Lower leg skin (tissue), 4 donors: ENCODE data around the gene GABBR2. TPM values are rescaled to one million over a fixed set of nuclear protein-coding genes. Genes with fewer than 3 reads are reported as not detected.

Experiments used
- DNase-seq, 2 donors: peaks; one replicate each; pipeline ENCODE4 v3.0.0-alpha.2; 2019; ENCODE audit warnings: low spot score in 2 of 2
- H3K4me3 ChIP-seq: fragments of 200-600 bp; sonication (generic); 2 replicates; pipeline ENCODE4 v1.5.1; 2017; ENCODE audit warnings: mild to moderate bottlenecking, low read depth; ENCODE audit not compliant: poor library complexity, severe bottlenecking
- POLR2A ChIP-seq, 2 donors: fragments of 450-650 bp; IDR thresholded peaks; one replicate each; pipeline ENCODE4 v1.6.1; 2016 to 2017; ENCODE audit warnings: antibody characterized with exemption in 2 of 2, mild to moderate bottlenecking in 1 of 2, moderate library complexity in 1 of 2
- WGBS, 2 donors: methylation state at CpG; one replicate each; pipeline ENCODE4 v1.1.5; 2018; 5-methylcytosine and 5-hydroxymethylcytosine counted together
- intact Hi-C: fragments of 100-400 bp; cut with DNase I; formaldehyde crosslinking; loops from one replicate; pipeline ENCODE4 v1.15.0; 2023; ENCODE audit warnings: low total_unique reads
- total RNA-seq, 4 donors: library from RNA; depleted of rRNA; stranded (reverse); fragments of >200 nt; gene quantifications; one replicate each; pipeline ENCODE4 v1.1.0, GENCODE V29; 2016
- TF ChIP-seq, protein P1 (sequence below), 3 donors: fragments of 450-650 bp; IDR thresholded peaks; one replicate each; pipeline ENCODE4 v1.5.1; 2016; ENCODE audit warnings: antibody characterized with exemption in 3 of 3, mild to moderate bottlenecking in 3 of 3, moderate library complexity in 2 of 3

The GABBR2 gene
- total RNA-seq, 4 donors from 2014 or later: 0.23 to 4.2 TPM; not detected in 2

DNA sequence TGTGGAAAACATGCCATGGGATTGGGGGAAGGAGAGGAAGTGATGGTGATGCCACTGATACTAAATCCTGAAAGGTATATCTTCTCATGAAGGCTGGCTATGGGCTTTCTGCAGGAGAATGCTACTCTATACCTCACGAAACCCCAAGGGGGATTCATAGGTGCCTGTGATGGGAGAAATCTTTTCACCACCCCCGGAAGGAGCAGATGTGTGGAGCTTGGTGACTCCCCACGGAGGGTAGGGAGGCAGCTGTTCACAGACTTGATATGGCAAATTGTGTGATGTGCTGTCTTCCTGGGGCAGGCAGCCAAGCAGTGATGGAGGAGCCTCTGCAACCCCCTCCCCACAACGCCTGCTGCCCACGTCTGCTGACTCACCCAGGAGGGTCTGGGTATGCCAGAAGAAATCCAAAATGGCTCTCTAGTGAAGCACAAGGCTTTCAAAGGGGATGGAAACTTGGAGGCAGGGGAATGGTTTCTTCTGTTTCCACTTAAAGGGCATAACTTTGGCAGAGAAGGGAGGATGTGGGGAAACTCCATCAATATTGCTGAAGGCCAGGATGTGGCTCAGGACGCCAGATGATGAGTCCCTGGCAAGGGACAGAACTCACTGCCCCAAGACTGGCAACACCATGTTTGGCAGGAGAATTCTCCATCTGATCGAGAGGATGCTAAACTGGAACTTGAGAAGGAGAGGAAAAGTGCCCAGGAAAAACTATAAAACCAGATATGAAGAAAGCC, 188.3 kb downstream of the GABBR2 start:
- no peak for DNase-seq
- intact Hi-C loops: no loop called here
- no peak overlapping the region for H3K4me3 ChIP-seq
- TF ChIP-seq POLR2A (IDR thresholded peaks at IDR 0.05): no peak
- WGBS, 2 donors: 54 to 57% methylated on average over 7 of the region's 7 CpGs

DNA sequence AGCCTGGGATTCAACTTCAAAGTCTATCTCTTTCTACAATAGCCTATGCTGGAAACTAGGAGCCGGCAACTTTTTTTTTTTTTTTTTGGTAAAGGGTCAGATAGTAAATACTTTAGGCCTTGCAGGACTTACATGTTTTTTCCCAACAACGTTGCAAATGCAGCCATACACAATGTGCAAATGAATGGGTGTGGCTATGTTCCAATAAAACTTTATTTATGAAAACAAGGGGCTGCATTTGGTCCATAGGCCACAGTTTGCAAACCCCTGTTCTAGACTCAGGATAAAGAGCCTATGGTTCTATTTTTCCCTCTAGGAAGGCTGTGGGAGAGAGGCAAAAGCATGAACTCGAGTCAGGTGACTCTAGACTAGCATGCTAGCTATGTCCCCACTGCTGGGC, 189.1 kb downstream of the GABBR2 start:
- TF ChIP-seq, protein P1, sequence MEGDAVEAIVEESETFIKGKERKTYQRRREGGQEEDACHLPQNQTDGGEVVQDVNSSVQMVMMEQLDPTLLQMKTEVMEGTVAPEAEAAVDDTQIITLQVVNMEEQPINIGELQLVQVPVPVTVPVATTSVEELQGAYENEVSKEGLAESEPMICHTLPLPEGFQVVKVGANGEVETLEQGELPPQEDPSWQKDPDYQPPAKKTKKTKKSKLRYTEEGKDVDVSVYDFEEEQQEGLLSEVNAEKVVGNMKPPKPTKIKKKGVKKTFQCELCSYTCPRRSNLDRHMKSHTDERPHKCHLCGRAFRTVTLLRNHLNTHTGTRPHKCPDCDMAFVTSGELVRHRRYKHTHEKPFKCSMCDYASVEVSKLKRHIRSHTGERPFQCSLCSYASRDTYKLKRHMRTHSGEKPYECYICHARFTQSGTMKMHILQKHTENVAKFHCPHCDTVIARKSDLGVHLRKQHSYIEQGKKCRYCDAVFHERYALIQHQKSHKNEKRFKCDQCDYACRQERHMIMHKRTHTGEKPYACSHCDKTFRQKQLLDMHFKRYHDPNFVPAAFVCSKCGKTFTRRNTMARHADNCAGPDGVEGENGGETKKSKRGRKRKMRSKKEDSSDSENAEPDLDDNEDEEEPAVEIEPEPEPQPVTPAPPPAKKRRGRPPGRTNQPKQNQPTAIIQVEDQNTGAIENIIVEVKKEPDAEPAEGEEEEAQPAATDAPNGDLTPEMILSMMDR (IDR thresholded peaks at IDR 0.05): no peak
- TF ChIP-seq POLR2A (IDR thresholded peaks at IDR 0.05): no peak
- H3K4me3 ChIP-seq: no peak overlapping the region
- 74 to 83% methylated on average over 3 of the region's 3 CpGs for WGBS, 2 donors
- DNase-seq: no peak
- intact Hi-C loops: no loop called here

DNA sequence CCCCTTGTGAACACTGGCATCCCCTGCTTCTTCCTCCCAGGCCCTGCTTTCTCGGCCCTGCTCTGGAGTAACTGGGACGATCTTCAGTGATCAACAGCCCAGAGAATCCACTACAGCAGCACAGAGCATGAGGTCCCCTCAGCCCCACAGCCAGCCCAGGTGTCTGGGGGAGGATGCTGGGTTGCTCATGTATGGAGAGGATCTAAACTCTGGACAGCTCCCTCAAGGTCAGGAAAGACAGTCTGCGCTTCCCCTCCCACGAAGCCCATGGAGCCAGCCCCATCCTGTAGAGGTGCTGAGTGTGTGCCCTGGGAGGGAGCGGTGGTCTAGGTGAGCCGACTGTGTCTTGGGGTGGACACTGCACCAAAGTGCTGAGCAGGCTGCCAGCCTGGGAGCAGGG, 190.2 kb downstream of the GABBR2 start:
- WGBS, 2 donors: 80 to 83% methylated on average over 6 of the region's 6 CpGs
- H3K4me3 ChIP-seq: no peak overlapping the region
- no peak for TF ChIP-seq POLR2A (IDR thresholded peaks at IDR 0.05)
- TF ChIP-seq, protein P1 (IDR thresholded peaks at IDR 0.05): no peak
- no peak for DNase-seq
- intact Hi-C loops: no loop called here

DNA sequence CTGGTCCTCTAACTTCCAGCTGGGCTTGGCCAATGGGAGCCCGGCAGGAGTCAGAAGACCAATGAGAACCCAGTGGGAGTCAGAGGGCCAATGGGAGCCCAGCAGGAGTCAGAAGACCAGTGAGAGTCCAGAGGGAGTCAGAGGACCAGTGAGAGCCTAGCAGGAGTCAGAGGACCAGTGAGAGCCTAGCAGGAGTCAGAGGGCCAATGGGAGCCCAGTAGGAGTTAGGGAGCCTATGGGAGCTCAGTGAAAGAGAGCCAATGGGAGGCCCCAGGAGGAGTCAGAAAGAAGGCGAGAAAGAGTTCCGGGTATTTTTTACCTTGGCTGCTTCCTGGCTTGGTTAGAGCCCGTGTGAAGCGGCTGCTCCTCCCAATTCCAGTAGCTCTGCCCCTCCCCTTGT, 191.0 kb downstream of the GABBR2 start:
- intact Hi-C loops: no loop called here
- WGBS, 2 donors: 64 to 82% methylated on average over 5 of the region's 5 CpGs
- no peak for DNase-seq
- TF ChIP-seq, protein P1 (IDR thresholded peaks at IDR 0.05): no peak
- no peak for TF ChIP-seq POLR2A (IDR thresholded peaks at IDR 0.05)
- H3K4me3 ChIP-seq: no peak overlapping the region

DNA sequence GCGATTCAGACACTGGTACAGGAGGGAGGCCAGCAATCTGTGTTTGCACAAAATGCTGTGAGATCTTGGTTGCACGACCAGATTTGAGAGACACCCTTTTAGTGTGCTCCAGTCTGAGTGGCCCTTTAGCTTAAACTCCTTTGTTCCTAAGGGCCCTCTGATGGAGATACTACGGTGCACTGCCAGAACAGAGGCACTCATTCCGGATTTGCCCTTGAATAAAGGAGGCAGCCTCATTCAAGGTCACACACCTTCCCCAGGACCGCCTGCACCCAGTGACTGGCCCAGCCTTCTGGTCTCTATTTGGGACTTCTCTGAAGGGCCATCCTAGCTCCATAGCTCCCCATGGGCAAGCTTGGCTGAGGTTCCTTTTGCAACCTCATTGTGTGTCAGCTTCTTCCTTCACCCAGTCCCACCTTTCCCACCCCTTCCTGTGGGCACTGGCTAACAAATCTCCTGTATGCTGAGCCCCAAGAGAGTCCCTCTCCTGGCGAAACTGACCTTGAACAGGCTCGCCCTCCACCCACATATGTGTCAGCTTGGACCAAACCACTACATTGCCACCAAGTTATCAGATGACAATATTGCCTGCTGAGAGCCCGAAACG, 191.7 kb downstream of the GABBR2 start:
- no peak for DNase-seq
- no peak overlapping the region for H3K4me3 ChIP-seq
- intact Hi-C loops: no loop called here
- WGBS, 2 donors: 83 to 91% methylated on average over 9 of the region's 9 CpGs
- TF ChIP-seq, protein P1 (IDR thresholded peaks at IDR 0.05): no peak
- TF ChIP-seq POLR2A (IDR thresholded peaks at IDR 0.05): no peak

DNA sequence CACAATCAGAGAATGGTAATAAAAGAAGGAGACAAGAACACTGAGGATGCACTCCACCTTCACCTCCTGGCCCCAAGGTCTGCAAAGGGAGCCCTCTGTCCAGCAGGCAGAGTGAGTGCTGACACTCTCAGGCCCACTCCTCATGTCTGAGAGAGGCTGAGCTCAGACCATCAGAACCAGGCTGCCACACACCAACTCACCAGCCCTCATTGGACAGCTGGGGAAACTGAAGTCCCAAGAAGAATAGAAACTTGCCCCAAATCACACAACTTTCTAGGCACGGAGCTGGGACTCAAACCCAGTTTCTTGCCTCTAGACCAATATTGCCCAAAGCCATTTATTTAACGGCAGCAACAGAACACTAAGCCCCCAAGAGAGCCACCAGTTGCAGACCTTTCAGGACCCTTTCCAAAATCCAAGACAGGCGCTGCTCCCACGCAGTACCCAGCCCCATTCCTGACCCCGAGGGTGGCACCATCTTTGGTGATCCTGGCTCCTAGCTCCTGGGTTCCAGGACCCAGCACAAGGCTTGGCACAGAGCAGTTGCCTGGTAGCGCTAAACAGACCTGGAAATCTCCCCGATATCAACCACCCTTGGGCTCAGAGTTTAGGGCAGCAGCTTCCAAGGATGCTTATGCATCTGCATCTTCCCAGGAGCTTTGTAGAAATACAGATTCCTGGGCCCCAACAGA, 192.4 kb downstream of the GABBR2 start:
- no peak for DNase-seq
- 88 to 89% methylated on average over 6 to 7 of the region's 7 CpGs for WGBS, 2 donors
- H3K4me3 ChIP-seq: no peak overlapping the region
- intact Hi-C loops: no loop called here
- TF ChIP-seq, protein P1 (IDR thresholded peaks at IDR 0.05): no peak
- no peak for TF ChIP-seq POLR2A (IDR thresholded peaks at IDR 0.05)
